Gastrocnemius medialis (tissue), 4 donors: ENCODE measurements around the gene CLK2. TPM values are rescaled to one million over a fixed set of nuclear protein-coding genes. Genes with fewer than 3 reads are reported as not detected.

Experiments used
- ATAC-seq, 2 donors: fragments of 150-250 bp; one replicate each; pipeline ENCODE4 v1.9.1; 2016
- DNase-seq, 2 donors: peaks; one replicate each; pipeline ENCODE4 v3.0.0-alpha.2; 2019
- H3K27ac ChIP-seq, 4 donors: fragments of 200-600 bp; sonication (generic); 1 replicate in 1 of 4; 2 replicates in 3 of 4; pipeline ENCODE4 v1.5.1; 2016 to 2018; ENCODE audit warnings: mild to moderate bottlenecking in 2 of 4, moderate library complexity in 1 of 4
- H3K27me3 ChIP-seq, 3 donors: fragments of 200-600 bp; sonication (generic) in 2 of 3; 1 replicate in 1 of 3; 2 replicates in 2 of 3; pipeline versions ENCODE4 v1.5.1 to v1.6.0; 2016 to 2019; ENCODE audit warnings: mild to moderate bottlenecking in 1 of 3, moderate library complexity in 1 of 3
- H3K36me3 ChIP-seq, 2 donors: fragments of 200-600 bp; sonication (generic) in 1 of 2; one replicate each; pipeline ENCODE4 v1.5.1; 2017 to 2018
- H3K4me1 ChIP-seq, 2 donors: fragments of 200-600 bp; sonication (generic) in 1 of 2; one replicate each; pipeline ENCODE4 v1.5.1; 2016 to 2017; ENCODE audit warnings: mild to moderate bottlenecking in 2 of 2
- H3K4me3 ChIP-seq, 4 donors: fragments of 200-600 bp; sonication (generic) in 3 of 4; 1 replicate in 1 of 4; 2 replicates in 3 of 4; pipeline ENCODE4 v1.5.1; 2016 to 2019; ENCODE audit warnings: mild to moderate bottlenecking in 2 of 4
- H3K9me3 ChIP-seq, 3 donors: fragments of 200-600 bp; sonication (generic) in 2 of 3; 1 replicate in 1 of 3; 2 replicates in 2 of 3; pipeline ENCODE4 v1.5.1; 2016 to 2019
- CTCF ChIP-seq, 5 experiments: fragments of 450-650 bp in 3 of 5; fragments of 200-600 bp in 2 of 5; sonication (generic) in 2 of 5; IDR thresholded peaks in 4 of 5; conservative IDR thresholded peaks in 1 of 5; 1 replicate in 4 of 5; 2 replicates in 1 of 5; pipeline ENCODE4 v1.5.1; 2016 to 2019; ENCODE audit warnings: antibody characterized with exemption in 5 of 5, mild to moderate bottlenecking in 3 of 5, moderate library complexity in 3 of 5
- POLR2A ChIP-seq, 2 donors: fragments of 450-650 bp; IDR thresholded peaks; one replicate each; pipeline ENCODE4 v1.6.1; 2017; ENCODE audit warnings: antibody characterized with exemption in 2 of 2, mild to moderate bottlenecking in 2 of 2, moderate library complexity in 2 of 2
- in situ Hi-C, 4 donors: fragments of 200-750 bp; cut with MboI; loops; one replicate each; pipeline versions ENCODE4 v1.15.0 to v1.8.0; 2017; ENCODE audit warnings: low sequenced_read_pairs in 4 of 4
- intact Hi-C: fragments of 100-400 bp; cut with DNase I; formaldehyde crosslinking; loops from one replicate; pipeline ENCODE4 v1.15.1; 2023; ENCODE audit warnings: low total_unique reads
- total RNA-seq, 4 donors: library from RNA; depleted of rRNA; stranded (reverse); fragments of >200 nt; gene quantifications; one replicate each; pipeline versions ENCODE4 v1.1.0 to v1.2.3, GENCODE V29; 2016

The CLK2 gene
- total RNA-seq, 4 donors from 2014 or later = 7.1 to 13.1 (median 9.8) TPM

GRCh38 chr1:155253208-155253607 lies 20.1 kb downstream of the CLK2 start:
- H3K4me1 ChIP-seq = peaks cover 17 to 30% of the 10 kb centered on the region in 2 donors
- TF ChIP-seq POLR2A (IDR thresholded peaks at IDR 0.05) (no peak), CTCF (IDR thresholded peaks at IDR 0.05 in 4 of 5, conservative IDR thresholded peaks at IDR 0.05 in 1 of 5) (no peak)
- DNase-seq = no peak

DNA sequence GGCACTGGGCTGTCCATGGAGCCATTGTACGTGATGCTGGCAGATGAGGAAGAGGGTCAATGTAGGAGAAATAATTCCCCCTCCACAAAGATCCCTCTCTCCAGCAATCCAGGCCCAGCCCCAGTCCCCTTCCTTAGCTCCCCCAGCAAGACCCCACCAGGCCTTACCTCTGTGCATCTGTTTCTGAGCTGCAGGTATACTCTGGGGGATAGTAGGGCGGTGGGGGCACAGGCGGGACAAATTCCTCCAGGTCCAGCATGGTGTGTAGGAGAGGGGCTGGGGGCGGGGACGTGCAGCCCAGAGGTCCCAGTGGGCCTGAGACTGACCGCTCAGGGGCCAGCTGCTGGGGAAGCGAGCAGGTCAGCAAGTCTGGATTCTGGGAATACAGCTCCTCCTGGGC lies 21.7 kb downstream of the CLK2 start:
- H3K27ac ChIP-seq = peak overlapping the region in 1 of 4 donors; percentile 43
- in situ Hi-C loops (loop anchor here in 1 of 4 donors (10.0 kb wide), 1 partner anchor 63 kb away; no protein-coding TSS in a partner anchor), intact Hi-C loops (no loop called here)
- TF ChIP-seq POLR2A (IDR thresholded peaks at IDR 0.05) = no peak
- TF ChIP-seq CTCF (IDR thresholded peaks at IDR 0.05 in 4 of 5, conservative IDR thresholded peaks at IDR 0.05 in 1 of 5) = no peak
- H3K9me3 ChIP-seq = no peaks in the 10 kb centered on the region
- peaks cover 0 to 22% of the 10 kb centered on the region in 2 donors for H3K36me3 ChIP-seq
- DNase-seq (no peak), ATAC-seq (no peak)
- peaks cover 17 to 30% of the 10 kb centered on the region in 2 donors for H3K4me1 ChIP-seq
- no peak overlapping the region for H3K4me3 ChIP-seq
- no peaks in the 10 kb centered on the region for H3K27me3 ChIP-seq

More at GRCh38 chr1:155253208-155253607, 20.1 kb downstream of the CLK2 start:
- H3K27ac ChIP-seq = no peak overlapping the region
- H3K27me3 ChIP-seq = no peaks in the 10 kb centered on the region
- intact Hi-C loops = no loop called here
- H3K4me3 ChIP-seq = no peak overlapping the region
- no peak for ATAC-seq
- peaks cover 0 to 20% of the 10 kb centered on the region in 2 donors for H3K36me3 ChIP-seq
- no peaks in the 10 kb centered on the region for H3K9me3 ChIP-seq
- in situ Hi-C loops = loop anchor here in 1 of 4 donors (10.0 kb wide), 1 partner anchor 62 kb away; no protein-coding TSS in a partner anchor

DNA sequence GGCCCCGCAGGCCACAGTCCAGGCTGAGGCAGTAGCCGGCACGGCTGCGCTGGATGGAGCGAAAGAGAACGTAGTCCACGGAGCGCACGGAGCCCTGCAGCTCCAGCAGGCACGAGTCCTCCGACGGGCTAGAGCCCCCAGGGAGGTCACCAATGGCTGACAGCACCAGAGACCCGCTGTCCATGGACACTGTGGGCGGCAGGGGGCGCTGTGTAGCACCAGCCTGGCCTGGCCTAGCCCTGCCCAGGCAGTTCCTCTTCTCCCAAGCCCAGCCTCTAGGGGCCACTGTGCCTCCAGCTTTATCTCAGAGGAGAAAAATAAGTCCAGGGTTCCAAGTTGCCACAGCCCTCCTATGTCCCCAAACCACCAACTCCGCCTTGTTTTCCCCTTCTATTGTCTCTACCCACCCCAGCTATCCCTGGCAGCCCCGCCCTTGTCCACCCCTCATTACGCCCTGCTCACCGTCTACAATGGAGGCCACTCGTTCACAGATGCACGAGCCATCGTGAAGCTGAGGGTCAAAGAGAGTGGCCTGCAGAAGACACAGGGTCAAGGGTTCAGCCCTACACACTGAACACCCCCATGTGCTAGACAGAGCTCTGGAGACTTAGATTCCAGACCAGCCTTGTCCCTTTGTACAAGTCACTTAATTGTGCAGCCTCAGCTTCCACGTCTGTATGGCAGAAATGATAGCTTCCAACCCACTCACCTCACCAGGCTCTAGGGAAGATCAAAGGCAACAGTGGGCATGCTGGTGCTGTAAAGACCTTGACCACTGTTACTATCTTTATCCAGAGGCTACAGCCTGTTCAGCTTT lies 22.5 kb downstream of the CLK2 start:
- intact Hi-C loops = loop anchor here (1.0 kb wide), 2 partner anchors 73 to 341 kb away; no protein-coding TSS in a partner anchor
- H3K27me3 ChIP-seq = no peaks in the 10 kb centered on the region
- peak; percentile 81 to 88 for DNase-seq
- H3K36me3 ChIP-seq = peaks cover 0 to 22% of the 10 kb centered on the region in 2 donors
- peak overlapping the region in 1 of 4 donors; percentile 16 for H3K4me3 ChIP-seq
- H3K9me3 ChIP-seq = no peaks in the 10 kb centered on the region
- peak; percentile 69 to 82 for ATAC-seq
- TF ChIP-seq POLR2A (IDR thresholded peaks at IDR 0.05) (no peak), CTCF (IDR thresholded peaks at IDR 0.05 in 4 of 5, conservative IDR thresholded peaks at IDR 0.05 in 1 of 5) (peak; percentile 98 to 100 (median 99))
- H3K4me1 ChIP-seq = peaks cover 13 to 27% of the 10 kb centered on the region in 2 donors
- peak overlapping the region in 2 of 4 donors; percentile 36 to 43 for H3K27ac ChIP-seq
- in situ Hi-C loops = loop anchor here in 1 of 4 donors (10.0 kb wide), 1 partner anchor 64 kb away; no protein-coding TSS in a partner anchor

GRCh38 chr1:155250246-155250632 lies 23.1 kb downstream of the CLK2 start:
- H3K27ac ChIP-seq = peak overlapping the region in 1 of 4 donors; percentile 43
- intact Hi-C loops (loop anchor here (1.0 kb wide), 2 partner anchors 74 to 342 kb away; no protein-coding TSS in a partner anchor), in situ Hi-C loops (loop anchor here in 1 of 4 donors (10.0 kb wide), 1 partner anchor 65 kb away; no protein-coding TSS in a partner anchor)
- DNase-seq (no peak), ATAC-seq (no peak)
- H3K4me1 ChIP-seq = peaks cover 12 to 26% of the 10 kb centered on the region in 2 donors
- no peaks in the 10 kb centered on the region for H3K9me3 ChIP-seq
- TF ChIP-seq CTCF (IDR thresholded peaks at IDR 0.05 in 4 of 5, conservative IDR thresholded peaks at IDR 0.05 in 1 of 5) (no peak), POLR2A (IDR thresholded peaks at IDR 0.05) (no peak)
- peak overlapping the region in 1 of 4 donors; percentile 16 for H3K4me3 ChIP-seq
- peaks cover 0 to 22% of the 10 kb centered on the region in 2 donors for H3K36me3 ChIP-seq
- no peaks in the 10 kb centered on the region for H3K27me3 ChIP-seq
